HEK293T (cell line): ENCODE data around the gene CACHD1.
"Not testable (repeated sequence)": the region's sequence is repeated elsewhere in the genome, so short reads cannot be mapped to it uniquely, and the experiment has no call there.

Source experiments
- BHLHE40 ChIP-seq: fragments of 450-650 bp; IDR thresholded peaks from 2 replicates; pipeline ENCODE4 v1.6.1; 2016; ENCODE audit warnings: mild to moderate bottlenecking, moderate library complexity, borderline replicate concordance
- ELF4 ChIP-seq: fragments of 450-650 bp; IDR thresholded peaks from 2 replicates; pipeline ENCODE4 v1.6.1; 2017; ENCODE audit warnings: antibody characterized with exemption
- FOXK2 ChIP-seq: fragments of 450-650 bp; IDR thresholded peaks from 2 replicates; pipeline ENCODE4 v1.6.1; 2016; ENCODE audit warnings: mild to moderate bottlenecking
- FOXM1 ChIP-seq: fragments of 450-650 bp; IDR thresholded peaks from 2 replicates; pipeline ENCODE4 v1.6.1; 2017; ENCODE audit warnings: mild to moderate bottlenecking, borderline replicate concordance
- PKNOX1 ChIP-seq: fragments of 450-650 bp; IDR thresholded peaks from 2 replicates; pipeline ENCODE4 v1.6.1; 2016
- SP1 ChIP-seq: fragments of 450-650 bp; IDR thresholded peaks from 2 replicates; pipeline ENCODE4 v1.6.1; 2017
- TARDBP ChIP-seq: fragments of 450-650 bp; IDR thresholded peaks from 2 replicates; pipeline ENCODE4 v1.6.1; 2016
- ZNF384 ChIP-seq: fragments of 450-650 bp; IDR thresholded peaks from 2 replicates; pipeline ENCODE4 v1.6.1; 2016

GRCh38 chr1:64740687-64741086 lies 270.8 kb downstream of the CACHD1 start:
- TF ChIP-seq FOXM1, BHLHE40, TARDBP, SP1, PKNOX1, ELF4, ZNF384, FOXK2: not testable (repeated sequence)
